GM13976 (cell line): ENCODE data around the gene LSS.

Experiments used
- DNase-seq: peaks from one replicate; pipeline ENCODE4 v3.0.0; 2012; ENCODE audit warnings: low spot score
- CTCF ChIP-seq: IDR thresholded peaks from 2 replicates; pipeline ENCODE4 v1.5.1; 2012; ENCODE audit warnings: borderline replicate concordance, mild to moderate bottlenecking; ENCODE audit not compliant: insufficient read depth; ENCODE audit errors: extremely low read depth, missing control alignments, control extremely low read depth
- in situ Hi-C: fragments of 300-500 bp; cut with MboI; formaldehyde crosslinking; loops from one replicate; pipeline ENCODE4 v1.12.0; 2022; ENCODE audit warnings: low sequenced_read_pairs, mixed read lengths, inconsistent platforms; ENCODE audit not compliant: unreplicated experiment

LSS gene

DNA sequence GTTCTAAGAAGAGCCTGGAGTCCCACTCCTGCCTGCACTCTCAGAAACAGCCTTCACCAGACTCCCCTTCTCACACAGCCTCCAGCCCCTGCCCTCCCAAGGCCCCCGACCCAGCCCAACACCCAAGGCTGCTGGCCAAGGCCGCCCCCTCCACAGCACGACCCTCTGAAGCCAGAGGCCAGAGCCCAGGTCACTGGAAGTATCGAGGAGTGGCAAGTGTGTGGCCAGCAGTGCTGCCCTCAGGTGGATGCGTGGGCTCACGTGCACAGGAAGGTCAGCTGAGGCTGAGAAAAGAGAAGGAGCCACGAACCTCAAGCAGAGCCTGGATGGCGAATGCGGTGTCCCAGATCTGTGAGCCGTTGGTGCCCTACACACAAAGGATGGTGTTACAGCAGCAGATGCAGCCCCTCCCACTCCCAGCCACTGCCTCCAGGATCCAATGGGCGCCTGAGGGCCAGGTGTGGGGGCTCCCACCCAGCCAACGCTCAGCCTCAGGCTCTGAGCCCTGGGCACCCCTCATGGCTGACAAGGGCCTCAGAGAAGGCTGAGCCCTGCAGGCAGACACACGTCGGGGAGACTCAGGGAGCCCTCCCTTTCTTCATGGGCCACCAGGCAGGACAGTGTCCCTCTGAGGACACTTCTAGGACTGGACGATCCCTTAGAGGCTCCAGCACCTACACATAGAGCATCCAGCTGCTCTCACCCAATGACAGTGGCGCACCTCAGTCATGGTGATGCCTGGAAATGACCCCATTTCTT, 18.0 kb downstream of the LSS start:
- no peak for TF ChIP-seq CTCF
- no peak for DNase-seq
- in situ Hi-C loops, result no loop called here

DNA sequence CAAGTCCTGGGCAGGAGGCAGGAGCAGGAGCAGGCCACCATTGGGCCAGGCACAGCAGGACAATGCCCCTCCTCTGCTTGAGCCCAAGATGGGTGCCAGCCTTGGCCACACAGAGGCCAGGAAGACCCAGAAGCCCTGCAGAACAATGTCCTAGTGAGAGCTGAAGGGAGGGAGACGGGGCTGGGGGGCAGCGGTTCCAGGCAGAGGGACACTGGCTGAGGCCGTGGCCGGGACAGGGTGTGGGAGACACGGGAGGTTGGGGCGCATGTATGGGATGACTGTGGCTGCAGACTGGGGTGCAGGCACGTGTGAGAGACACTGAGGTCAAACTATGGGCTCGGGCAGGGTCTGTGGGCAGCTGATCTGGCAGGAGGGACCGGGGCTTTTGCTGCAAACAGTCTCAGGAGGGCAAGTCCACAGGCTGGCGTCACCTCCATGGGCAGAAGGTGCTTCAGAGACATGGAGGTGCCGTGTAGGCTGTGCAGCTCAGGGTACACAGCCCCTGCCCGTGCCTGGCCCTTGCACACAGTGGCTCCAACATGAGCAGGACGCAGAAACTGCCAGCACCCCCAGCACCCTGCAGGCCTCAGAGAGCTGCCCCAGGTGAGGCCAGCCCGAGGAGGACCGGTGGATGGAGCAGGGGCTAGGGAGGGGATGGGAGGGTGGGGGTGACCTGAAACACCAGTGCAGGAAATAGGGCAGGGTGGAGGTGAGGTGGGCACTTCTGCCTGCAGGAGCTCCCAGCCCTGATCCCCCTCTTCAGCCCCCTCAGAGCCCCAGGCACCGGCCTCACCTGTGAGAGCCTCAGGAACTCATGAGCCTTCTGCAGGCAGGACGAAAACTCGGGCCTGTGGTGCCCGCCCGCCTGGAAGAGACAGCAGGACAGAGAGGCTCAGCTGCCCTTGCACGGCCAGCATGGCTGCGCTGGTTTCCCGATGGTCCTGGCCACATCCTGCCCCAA, 19.5 kb downstream of the LSS start:
- in situ Hi-C loops, result no loop called here
- no peak for DNase-seq

GRCh38 chr21:46207920-46208591, 20.5 kb downstream of the LSS start:
- no peak for DNase-seq
- TF ChIP-seq CTCF, result no peak

More for the DNA sequence above, 19.5 kb downstream of the LSS start:
- no peak for TF ChIP-seq CTCF

DNA sequence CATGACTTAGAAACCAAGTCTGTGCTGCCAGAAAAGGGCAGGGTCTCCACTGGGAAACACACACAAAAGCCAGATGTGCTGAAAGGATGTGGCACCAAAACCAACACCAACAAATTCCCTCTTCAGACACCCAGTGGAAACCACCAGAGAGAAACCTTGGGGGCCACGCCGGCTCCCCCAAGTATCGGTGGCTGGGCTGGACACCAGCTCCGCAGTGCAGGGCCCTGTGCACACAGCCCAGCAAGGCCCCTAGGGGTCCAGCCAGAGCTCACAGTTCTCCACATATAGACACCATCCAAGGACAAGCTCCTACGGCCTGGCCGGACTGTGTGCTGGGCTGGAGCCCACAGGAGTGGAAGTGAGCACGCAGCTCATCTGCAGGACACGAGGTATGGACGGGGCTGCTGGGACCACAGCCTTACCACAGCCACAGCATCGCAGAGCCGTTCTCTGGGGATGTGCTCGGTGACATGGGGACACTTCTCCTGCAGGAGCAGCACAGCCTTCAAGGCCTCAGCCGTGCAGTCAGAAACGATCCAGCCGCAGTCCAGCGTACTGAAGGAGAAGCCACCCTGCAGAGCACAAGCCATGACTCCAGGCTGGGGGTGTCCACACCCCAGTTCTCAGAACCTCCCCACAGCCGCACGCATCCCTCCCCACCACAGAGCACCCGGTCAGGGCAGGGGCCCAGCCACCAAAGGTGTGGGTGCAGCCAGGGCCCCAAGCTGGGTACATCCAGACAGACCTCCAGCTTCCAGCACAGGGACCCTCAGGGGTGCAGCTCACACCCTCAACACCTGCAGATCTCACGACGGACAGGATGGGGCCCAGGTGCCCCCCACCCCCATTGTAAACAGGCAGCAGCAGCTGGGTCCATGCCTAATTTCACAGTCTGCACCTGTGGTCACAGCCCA, 21.3 kb downstream of the LSS start:
- in situ Hi-C loops, result no loop called here
- no peak for DNase-seq

More at GRCh38 chr21:46207920-46208591, 20.5 kb downstream of the LSS start:
- in situ Hi-C loops, result no loop called here

GRCh38 chr21:46206163-46207005, 22.2 kb downstream of the LSS start:
- in situ Hi-C loops, result no loop called here
- no peak for TF ChIP-seq CTCF
- no peak for DNase-seq

More for the DNA sequence above, 21.3 kb downstream of the LSS start:
- no peak for TF ChIP-seq CTCF
